ENCODE results near the gene MYDGF.

- TF ChIP-seq, protein P1, sequence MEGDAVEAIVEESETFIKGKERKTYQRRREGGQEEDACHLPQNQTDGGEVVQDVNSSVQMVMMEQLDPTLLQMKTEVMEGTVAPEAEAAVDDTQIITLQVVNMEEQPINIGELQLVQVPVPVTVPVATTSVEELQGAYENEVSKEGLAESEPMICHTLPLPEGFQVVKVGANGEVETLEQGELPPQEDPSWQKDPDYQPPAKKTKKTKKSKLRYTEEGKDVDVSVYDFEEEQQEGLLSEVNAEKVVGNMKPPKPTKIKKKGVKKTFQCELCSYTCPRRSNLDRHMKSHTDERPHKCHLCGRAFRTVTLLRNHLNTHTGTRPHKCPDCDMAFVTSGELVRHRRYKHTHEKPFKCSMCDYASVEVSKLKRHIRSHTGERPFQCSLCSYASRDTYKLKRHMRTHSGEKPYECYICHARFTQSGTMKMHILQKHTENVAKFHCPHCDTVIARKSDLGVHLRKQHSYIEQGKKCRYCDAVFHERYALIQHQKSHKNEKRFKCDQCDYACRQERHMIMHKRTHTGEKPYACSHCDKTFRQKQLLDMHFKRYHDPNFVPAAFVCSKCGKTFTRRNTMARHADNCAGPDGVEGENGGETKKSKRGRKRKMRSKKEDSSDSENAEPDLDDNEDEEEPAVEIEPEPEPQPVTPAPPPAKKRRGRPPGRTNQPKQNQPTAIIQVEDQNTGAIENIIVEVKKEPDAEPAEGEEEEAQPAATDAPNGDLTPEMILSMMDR (IDR thresholded peaks at IDR 0.05; ENCODE audit: low read depth, low read length, missing input control) = no peak
- no peak for TF ChIP-seq MAX (IDR thresholded peaks at IDR 0.05)
- TF ChIP-seq ATF3 (IDR thresholded peaks at IDR 0.05) = no peak
- TF ChIP-seq SP1 (IDR thresholded peaks at IDR 0.05) = no peak
- no peak for TF ChIP-seq GABPA (IDR thresholded peaks at IDR 0.05 in 1 of 2, conservative IDR thresholded peaks at IDR 0.05 in 1 of 2)
- TF ChIP-seq JUND (IDR thresholded peaks at IDR 0.05) = no peak
- TF ChIP-seq YY1 (IDR thresholded peaks at IDR 0.05) = no peak
- TF ChIP-seq RAD21 (IDR thresholded peaks at IDR 0.05) = no peak
- TF ChIP-seq RXRA (IDR thresholded peaks at IDR 0.05) = no peak
These were observed 29.7 kb downstream of the MYDGF start for GRCh38 chr19:4640247-4641000.

Data from liver (tissue), 3 donors.